Lung (tissue), 12 donors: ENCODE measurements around the gene HUS1. TPM values are rescaled to one million over a fixed set of nuclear protein-coding genes. Genes with fewer than 3 reads are reported as not detected.

Experiments used
- ATAC-seq: fragments of 200-7000 bp; cut with Tn5 transposase; one replicate; pipeline ENCODE4 v1.9.1; 2020; ENCODE audit warnings: moderate number of reproducible peaks; ENCODE audit not compliant: insufficient read depth, low FRiP score
- DNase-seq, 3 donors: peaks; one replicate each; pipeline ENCODE4 v3.0.0-alpha.2; 2013 to 2017
- H3K27ac ChIP-seq, 2 donors: one replicate each; pipeline ENCODE4 v1.5.1; 2013; ENCODE audit warnings: mild to moderate bottlenecking in 2 of 2, moderate library complexity in 2 of 2, control low read depth in 1 of 2, inconsistent platforms in 1 of 2, low read depth in 1 of 2, low read length in 1 of 2
- H3K27me3 ChIP-seq, 3 donors: one replicate each; pipeline ENCODE4 v1.5.1; 2013; ENCODE audit warnings: low read length in 2 of 3; ENCODE audit not compliant: control insufficient read depth in 3 of 3, insufficient read depth in 3 of 3
- H3K36me3 ChIP-seq, 4 donors: one replicate each; pipeline ENCODE4 v1.5.1; 2013; ENCODE audit warnings: low read length in 4 of 4, mild to moderate bottlenecking in 1 of 4, moderate library complexity in 1 of 4; ENCODE audit not compliant: control insufficient read depth in 4 of 4, insufficient read depth in 4 of 4
- H3K4me1 ChIP-seq, 5 donors: one replicate each; pipeline ENCODE4 v1.5.1; 2013; ENCODE audit warnings: low read length in 5 of 5, mild to moderate bottlenecking in 2 of 5, moderate library complexity in 1 of 5; ENCODE audit not compliant: control insufficient read depth in 5 of 5, insufficient read depth in 5 of 5
- H3K4me3 ChIP-seq: one replicate; pipeline ENCODE4 v1.5.1; 2013; ENCODE audit warnings: mild to moderate bottlenecking, control low read depth, moderate library complexity
- H3K9ac ChIP-seq, 2 donors: one replicate each; pipeline ENCODE4 v1.5.1; 2013; ENCODE audit warnings: low read length in 2 of 2, control low read depth in 1 of 2; ENCODE audit not compliant: insufficient read depth in 1 of 2
- H3K9me3 ChIP-seq, 4 donors: one replicate each; pipeline ENCODE4 v1.5.1; 2013; ENCODE audit warnings: low read length in 3 of 4, mild to moderate bottlenecking in 1 of 4, moderate library complexity in 1 of 4; ENCODE audit not compliant: control insufficient read depth in 4 of 4, insufficient read depth in 3 of 4
- WGBS, 2 donors: extraction: QIAGEN DNeasy Blood & Tissue Kit; methylation state at CpG; one replicate each; pipeline ENCODE4 v1.1.7; 2013; 5-methylcytosine and 5-hydroxymethylcytosine counted together
- polyA plus RNA-seq, 2 donors: library from polyadenylated mRNA; stranded (reverse); fragments of 200-250 nt; gene quantifications; one replicate each; pipeline ENCODE4 v1.2.1, GENCODE V29; 2013
- total RNA-seq, 2 donors: library from RNA; depleted of rRNA in 1 of 2; stranded (reverse); fragments of >200 nt in 1 of 2; gene quantifications; one replicate each; pipeline ENCODE4 v1.2.1, GENCODE V29; 2014 to 2021
- TF ChIP-seq, protein P1 (sequence below): IDR thresholded peaks from 2 replicates; pipeline ENCODE4 v1.5.1; 2012; ENCODE audit warnings: mild to moderate bottlenecking; ENCODE audit errors: control extremely low read depth, extremely low read depth
- donor health status: control.
- donor health status: control.
- donor health status: Bipolar disorder and iron deficiency.
- donor health status: healthy.
- donor health status: DM: yes; HTN: yes; CAD: no.

The HUS1 gene
- total and polyA plus RNA-seq, 4 donors: 10.3 to 33.9 (median 19.3) TPM

GRCh38 chr7:47947355-47947749 lies 32.1 kb downstream of the HUS1 start:
- Histone ChIP-seq H3K4me1 (peaks cover 0 to 10% (median 0%) of the 10 kb centered on the region in 5 donors), H3K27me3 (no peaks in the 10 kb centered on the region), H3K36me3 (no peaks in the 10 kb centered on the region), H3K4me3 (no peak overlapping the region), H3K27ac (peak overlapping the region; percentile 70 to 75), H3K9ac (no peak overlapping the region), H3K9me3 (no peaks in the 10 kb centered on the region)
- DNase-seq: no peak
- TF ChIP-seq, protein P1, sequence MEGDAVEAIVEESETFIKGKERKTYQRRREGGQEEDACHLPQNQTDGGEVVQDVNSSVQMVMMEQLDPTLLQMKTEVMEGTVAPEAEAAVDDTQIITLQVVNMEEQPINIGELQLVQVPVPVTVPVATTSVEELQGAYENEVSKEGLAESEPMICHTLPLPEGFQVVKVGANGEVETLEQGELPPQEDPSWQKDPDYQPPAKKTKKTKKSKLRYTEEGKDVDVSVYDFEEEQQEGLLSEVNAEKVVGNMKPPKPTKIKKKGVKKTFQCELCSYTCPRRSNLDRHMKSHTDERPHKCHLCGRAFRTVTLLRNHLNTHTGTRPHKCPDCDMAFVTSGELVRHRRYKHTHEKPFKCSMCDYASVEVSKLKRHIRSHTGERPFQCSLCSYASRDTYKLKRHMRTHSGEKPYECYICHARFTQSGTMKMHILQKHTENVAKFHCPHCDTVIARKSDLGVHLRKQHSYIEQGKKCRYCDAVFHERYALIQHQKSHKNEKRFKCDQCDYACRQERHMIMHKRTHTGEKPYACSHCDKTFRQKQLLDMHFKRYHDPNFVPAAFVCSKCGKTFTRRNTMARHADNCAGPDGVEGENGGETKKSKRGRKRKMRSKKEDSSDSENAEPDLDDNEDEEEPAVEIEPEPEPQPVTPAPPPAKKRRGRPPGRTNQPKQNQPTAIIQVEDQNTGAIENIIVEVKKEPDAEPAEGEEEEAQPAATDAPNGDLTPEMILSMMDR: no peak
- ATAC-seq: no peak
- 94 to 96% methylated on average over 7 of the region's 7 CpGs for WGBS, 2 donors

DNA sequence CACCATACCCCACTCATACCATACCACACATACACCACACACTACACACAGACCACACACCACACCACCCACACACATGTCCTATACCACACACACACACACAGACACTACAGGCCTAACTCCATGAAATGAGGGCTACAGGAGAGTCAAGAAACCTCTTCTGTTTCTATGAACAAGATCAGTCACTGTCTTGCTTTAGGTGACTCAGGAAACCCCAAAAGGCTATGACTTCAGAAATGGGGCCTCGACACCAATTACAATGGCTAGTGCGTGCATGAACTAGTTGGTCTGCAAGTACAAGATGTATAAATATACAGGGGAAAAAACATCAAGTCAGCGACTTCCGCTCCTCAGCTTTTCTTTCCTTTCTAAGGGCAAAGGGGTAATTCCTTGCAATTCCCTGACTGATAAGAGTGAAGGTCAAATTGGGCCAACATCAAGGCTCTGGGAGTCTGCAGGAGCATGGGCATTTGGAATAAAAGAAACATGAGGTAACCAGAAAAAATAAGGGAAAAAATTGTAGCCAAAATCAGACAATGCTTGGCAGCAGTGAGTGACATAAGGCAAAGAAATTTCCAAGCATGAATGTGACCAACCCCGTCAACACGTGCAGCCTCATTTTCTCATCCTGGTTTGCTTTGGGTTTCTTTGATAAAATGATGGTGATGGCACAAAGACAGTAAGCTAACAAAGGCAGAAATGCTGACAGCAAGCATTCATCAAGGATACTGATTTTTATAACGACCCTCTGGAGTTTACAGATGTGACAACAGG lies 32.6 kb downstream of the HUS1 start:
- Histone ChIP-seq H3K4me3 (no peak overlapping the region), H3K27ac (peak overlapping the region; percentile 70 to 87), H3K9ac (no peak overlapping the region), H3K27me3 (no peaks in the 10 kb centered on the region), H3K9me3 (no peaks in the 10 kb centered on the region), H3K4me1 (peaks cover 0 to 10% (median 0%) of the 10 kb centered on the region in 5 donors), H3K36me3 (no peaks in the 10 kb centered on the region)
- 76 to 83% methylated on average over 7 of the region's 7 CpGs for WGBS, 2 donors
- TF ChIP-seq, protein P1: no peak
- no peak for ATAC-seq
- DNase-seq: no peak

DNA sequence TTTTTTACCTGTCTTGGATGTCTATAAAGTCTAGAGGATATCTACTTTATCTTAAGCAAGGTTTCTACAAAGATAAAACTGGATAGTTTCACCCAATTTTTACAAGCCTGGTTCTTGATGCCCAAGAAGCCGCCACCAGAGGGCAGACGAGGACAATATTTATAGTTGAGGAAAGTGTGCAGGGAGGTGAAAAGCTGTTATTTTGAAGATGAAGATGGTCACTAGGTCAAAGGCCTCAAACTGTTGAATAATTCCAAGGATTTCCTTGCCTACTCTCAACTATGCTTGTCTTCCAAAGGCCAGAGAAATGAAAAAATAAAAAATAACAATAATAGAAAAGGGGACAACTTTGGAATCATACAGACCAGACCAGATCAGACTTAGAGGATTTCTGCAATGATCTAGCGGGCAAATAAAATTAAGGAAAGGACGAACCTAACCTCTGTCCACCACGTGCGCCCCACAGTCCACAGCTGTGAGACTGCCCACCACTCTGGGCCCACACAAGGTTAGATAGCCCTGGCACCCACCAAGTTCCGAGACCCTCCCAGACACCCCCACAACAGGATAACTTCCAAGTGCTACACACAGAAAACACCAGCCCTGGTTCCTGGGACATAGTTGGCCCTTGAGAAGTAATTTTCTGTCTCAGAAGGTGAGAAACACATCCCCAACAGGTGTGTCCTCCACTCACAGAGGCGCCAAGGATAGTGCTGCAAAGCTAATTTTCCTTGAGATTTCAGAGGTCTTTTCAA lies 34.0 kb downstream of the HUS1 start:
- peak overlapping the region in 1 of 2 donors; percentile 46 for H3K27ac ChIP-seq
- H3K36me3 ChIP-seq: no peaks in the 10 kb centered on the region
- no peak for ATAC-seq
- no peak overlapping the region for H3K9ac ChIP-seq
- TF ChIP-seq, protein P1: peak; percentile 64
- H3K4me3 ChIP-seq: no peak overlapping the region
- H3K9me3 ChIP-seq: no peaks in the 10 kb centered on the region
- H3K27me3 ChIP-seq: no peaks in the 10 kb centered on the region
- peak; percentile 74 to 78 (median 77) for DNase-seq
- WGBS, 2 donors: 50 to 59% methylated on average over 8 of the region's 8 CpGs
- peaks cover 0 to 12% (median 9%) of the 10 kb centered on the region in 5 donors for H3K4me1 ChIP-seq
